NCI-H1930 (cell line): ENCODE results near the gene CSRNP3.

ENCODE experiments used
- DNase-seq, 2 experiments: peaks; one replicate each; lab custom pipeline; 2025; lab: John Stamatoyannopoulos, UW

CSRNP3 gene

DNA sequence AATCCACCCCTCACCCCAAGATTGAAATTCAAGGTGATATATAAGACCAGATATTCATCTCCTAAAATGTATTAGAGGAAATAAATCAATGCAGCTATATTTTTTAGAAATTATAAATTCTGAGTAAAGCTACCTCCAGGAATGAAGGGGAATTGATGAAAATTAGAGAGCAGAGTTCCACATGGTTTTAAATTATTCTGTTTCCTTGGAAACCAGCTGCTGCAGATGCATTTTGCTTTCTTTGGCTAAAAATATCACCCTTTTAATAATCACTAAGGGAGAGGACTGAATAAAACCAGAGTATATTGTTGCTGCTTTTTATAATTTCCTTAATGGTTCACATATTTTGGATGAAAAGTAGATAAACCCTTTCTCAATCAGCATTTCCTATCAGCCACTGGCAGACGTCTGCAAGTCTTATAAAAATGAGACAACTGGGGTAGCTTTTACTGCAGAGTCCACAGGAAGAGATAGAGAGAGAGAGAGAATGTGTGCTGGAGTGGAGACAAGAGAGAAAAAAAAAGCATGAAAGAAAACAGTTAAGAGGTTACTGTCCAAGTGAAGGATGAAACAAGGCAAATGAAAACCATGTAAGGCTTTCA lies 2.0 kb downstream of the CSRNP3 start:
- DNase-seq: no peak

DNA sequence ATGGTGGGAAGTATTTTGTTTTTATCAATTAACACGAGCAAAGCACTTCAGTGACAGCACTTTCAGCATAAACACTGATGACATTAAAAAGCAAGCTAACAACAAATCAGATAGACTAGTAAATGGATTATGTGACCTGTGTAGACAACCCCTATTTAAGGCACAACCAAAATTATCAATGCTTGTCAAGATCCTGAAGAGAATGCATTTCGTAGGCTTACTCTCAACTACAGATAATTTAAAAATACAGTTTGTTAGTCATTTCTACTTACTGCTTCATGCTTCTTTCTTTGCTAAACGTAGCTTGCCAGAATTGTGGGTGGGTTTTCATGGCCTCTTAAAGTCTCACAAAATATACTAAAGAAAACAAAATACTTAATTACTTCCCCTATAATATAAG lies 3.4 kb downstream of the CSRNP3 start:
- DNase-seq: no peak

DNA sequence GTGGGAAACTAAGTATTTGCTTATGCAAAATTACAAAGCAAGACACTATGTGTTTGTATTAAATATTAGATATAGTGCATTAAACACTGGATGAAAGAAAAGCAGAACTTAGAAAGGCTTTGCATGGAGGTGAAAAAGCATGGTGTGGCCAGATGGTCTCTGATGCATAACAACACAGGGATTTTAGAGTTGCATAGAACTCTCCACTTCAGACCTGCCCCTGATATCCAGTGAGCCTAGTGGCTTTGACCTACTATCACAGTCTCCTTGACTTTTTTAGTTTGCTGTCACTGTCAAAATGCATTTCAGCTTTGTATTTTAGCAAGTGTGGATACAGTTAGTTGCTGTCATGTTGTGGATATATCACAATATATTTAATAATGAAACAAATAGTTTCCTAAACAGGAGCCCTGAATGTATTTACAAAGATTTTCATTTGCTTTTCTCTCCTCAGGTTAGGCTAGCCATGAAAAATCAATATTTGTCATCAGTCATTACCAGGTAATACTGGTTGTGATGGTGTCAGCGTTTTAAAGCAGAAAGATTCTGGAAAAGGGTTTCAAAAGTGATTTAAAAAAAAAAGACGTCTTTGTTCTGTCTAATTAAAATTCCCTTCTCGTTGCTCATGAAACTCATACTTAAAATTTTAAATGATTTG lies 5.2 kb downstream of the CSRNP3 start:
- DNase-seq: no peak

DNA sequence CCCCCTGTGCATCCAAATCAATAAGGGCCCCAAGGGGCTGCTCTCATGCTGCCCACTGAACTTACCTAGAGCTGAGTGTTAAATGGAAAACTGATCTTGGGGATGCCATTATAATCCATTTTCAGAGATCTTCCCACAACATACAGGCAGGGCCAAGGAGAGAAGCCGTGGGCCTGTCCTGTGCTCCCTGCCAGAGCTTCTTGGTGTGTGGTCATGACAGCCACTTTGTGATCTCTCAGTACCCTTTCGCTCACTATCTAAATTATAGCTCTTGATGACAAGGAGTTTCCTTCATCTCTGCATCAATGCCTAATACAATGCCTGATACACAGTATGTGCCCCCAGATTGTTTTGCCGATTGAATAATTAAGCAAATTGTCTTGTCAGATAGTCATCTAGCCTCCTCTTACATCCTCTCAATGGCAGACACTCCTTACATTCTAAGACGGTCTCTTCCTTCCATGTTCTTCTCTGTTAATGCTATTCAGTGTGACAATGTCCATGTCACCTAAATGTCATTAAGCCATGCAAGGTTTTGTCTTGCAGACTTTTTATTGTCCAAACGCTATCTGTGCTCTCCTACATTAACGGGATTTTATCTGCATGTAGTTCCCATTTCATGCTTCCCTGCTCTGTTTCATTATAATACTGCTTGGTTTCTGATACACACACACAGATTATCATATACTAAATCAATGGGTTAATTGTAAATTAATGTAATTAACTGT lies 5.9 kb downstream of the CSRNP3 start:
- no peak for DNase-seq

DNA sequence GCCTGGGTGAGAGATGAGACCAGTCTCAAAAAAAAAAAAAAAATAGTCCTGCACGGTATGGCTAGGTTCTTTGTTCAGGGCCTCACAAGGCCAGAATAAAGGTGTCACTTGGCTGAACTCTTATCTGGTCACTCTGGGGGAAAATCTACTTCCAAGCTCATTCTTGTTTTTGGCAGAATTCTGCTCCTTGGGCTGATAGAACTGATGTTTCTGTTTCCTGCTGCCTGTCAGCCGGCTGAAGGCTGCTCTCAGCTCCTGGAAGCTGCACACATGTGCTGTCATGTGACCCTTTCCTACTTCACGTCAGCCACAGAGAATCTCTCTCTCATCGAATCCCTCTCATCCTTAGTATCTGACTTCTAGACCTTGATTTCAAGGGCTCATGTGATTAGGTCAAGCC lies 10.4 kb downstream of the CSRNP3 start:
- no peak for DNase-seq

DNA sequence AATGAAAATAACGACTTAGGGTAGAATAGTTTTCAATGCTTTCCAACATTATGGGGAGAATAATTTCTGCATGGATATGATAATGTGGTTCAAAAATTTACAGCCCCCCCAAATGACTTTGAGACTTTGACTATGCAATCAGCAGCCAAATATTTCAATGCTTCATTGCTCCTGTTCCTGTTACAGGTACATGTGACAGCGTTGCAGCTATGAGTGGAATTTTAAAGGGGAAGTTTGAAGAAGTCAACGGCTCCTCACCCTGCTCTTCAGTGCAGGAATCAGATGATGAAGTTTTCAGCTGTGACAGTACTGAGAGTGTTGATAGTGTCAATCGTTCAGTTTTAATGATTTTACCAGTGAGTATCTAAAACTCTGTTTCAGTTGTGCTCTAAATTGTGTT lies 25.1 kb downstream of the CSRNP3 start:
- no peak for DNase-seq

DNA sequence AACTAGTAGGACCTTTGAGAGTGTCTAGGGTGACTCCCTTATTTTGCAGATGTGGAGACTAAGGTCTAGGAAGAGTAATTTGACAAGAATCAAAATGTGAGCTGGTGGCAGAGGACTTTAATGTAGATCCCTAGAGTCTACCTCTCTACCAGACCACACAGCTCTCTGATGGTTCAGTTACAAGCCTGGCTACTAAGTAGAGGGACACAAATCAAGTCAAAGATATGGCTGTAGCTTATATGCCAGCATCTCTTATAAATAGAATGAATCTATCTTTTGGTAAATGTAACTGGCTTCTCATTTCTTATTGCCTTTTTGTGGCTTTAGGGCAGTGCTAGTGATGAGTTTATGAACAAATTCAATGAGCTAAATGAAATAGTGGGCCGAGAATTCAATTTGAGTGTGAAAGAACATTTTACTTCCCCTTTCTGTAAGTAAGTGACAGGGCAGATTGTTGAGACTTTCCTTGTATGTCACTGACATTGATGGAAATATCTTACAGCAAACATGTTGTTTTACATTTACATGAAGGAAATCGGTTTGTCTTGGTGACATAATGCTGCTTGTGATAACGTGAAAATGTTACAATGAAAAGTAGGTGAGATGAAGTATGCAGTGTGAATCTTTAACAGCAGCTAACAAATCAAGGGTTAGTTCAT lies 28.3 kb downstream of the CSRNP3 start:
- DNase-seq: no peak

DNA sequence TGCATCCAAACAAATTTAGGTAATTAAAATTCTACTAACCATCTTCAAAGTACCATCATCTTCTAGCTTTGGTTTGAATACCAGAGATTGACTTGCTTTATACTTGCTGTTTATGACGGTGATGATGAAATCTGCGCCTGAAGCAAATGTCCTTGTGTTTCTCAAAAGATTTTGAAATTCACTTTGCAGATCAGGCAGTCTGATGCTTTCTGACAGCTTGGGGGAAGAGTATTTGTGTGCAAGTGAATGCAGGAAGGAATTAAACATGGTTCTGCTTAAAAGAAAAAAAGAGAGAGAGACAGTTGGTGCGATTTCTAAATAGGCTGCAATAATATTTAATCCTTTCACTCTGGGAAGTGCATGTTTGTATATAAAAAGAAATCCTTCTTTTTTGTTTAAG lies 29.6 kb downstream of the CSRNP3 start:
- no peak for DNase-seq

DNA sequence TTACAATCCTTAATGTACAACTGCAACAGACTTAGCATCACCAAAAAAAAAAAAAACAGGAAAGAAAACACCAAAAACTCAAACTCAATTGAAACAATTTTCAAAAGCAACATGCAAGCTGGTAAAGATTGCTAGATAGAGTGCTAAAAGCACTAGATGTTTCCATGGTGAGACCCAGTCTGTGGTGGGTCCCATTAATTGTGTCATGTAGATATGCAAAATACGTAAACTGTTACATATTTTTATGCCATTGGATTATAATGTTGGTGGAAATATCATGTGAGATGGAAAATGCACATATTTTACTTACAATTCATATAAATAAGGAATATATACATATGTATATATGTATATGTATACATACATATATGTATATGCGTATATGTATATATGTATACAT lies 30.5 kb downstream of the CSRNP3 start:
- DNase-seq: no peak

DNA sequence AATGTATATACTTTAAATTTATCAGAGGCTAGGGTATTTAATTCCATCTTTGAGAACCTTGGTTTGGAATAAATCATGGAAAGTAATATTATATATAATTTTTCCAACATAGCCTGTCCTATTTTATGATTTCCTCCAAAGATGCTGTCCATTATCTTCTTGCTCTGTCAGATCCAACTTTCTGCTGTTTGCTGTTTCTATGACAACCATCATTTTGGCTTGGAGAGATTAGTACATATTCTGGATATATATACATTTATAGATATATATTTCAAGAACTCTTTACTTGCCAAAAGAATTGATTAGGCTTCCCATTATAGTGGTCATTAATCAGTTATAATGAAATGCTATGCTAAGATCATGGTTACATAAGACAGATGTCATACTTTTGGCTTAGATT lies 31.3 kb downstream of the CSRNP3 start:
- no peak for DNase-seq

DNA sequence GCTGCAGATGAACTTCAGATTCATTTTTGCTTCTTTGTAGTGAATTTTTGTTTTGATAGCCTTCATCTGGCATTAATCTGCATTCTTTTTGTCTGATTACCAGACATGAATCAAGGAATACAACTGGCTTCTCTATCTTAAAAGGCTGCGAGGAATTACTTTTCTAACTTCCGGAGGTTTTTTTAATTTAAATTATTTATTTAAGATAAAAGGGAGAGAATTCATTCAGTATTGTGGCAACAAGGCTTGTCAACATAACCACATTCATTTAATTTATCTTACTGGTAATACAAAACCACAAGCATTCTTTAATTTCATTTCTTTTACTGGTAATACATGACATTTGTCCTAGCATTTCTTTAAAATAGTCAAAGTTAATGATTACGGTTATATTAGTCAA lies 36.0 kb downstream of the CSRNP3 start:
- DNase-seq: no peak

DNA sequence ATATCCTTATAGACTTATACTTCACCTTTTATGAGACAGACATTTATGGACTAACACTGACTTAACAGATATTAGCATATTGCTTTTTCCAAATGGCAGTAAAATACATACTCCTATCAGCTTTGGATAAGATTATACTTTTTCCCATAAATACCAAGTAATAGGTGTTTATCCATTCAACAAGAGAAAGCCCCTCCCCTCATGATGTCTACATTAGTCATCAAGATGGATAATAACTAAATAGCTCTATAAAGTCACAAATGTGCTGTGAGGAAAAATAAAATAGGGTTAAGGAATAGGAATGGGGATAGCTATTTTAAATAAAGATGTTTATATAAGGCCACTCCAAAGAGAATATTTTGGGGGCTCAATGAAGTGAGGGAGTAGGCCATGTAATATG lies 39.4 kb downstream of the CSRNP3 start:
- no peak for DNase-seq

DNA sequence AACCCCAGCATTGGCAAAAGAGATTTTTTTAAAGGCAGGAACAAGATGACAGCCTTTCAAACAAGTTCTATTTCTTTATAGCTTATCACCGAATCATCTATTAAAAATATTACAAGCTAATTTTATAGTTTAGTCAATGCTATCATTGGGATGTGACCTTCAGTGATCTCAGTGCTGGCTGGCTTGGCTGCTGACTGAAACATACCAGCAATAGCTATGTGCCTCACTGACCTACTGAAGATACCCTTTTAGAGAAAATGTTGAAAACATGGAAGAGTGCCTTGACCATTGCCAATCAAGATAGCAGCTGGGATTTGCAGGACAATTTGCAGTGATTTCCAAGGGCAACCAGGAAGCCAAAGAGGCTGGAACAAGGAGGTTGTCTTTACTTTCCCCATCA lies 44.0 kb downstream of the CSRNP3 start:
- no peak for DNase-seq

DNA sequence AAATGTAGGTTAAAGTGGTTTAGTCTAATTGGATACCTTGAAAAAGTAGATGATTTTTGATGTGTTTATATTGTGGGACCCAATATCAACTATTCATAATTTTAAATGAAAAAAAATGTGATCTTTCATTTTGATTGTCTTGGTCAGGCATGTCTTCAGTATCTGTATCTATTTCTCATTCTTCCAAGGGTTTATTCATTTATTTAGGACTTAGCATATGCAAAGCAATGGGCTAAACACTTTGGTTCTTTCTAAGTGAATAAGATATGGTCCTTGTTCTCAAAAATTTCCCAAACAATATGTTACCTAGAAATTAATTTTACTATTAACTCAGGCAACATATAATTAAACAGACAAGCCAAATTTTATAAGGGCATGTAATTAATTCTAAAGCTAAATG lies 49.1 kb downstream of the CSRNP3 start:
- no peak for DNase-seq

DNA sequence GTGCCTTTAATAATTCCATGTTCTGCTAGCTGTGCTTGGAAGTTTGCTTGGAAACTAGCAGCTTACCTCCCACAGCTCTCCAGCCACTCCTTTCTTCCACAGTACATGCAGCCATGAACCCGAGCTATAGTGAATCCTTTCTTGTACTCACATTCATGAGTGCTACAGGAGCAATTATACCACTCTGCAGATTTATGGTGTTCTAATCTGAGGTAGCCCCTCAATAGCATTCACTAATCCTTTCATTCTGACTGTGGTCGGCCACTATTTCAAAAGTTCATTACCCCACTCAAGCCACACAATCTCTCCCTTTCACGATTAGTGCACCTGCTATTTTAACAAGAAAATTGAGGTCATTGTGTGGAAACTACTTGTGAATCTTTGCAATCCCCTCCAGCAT lies 53.2 kb downstream of the CSRNP3 start:
- no peak for DNase-seq

DNA sequence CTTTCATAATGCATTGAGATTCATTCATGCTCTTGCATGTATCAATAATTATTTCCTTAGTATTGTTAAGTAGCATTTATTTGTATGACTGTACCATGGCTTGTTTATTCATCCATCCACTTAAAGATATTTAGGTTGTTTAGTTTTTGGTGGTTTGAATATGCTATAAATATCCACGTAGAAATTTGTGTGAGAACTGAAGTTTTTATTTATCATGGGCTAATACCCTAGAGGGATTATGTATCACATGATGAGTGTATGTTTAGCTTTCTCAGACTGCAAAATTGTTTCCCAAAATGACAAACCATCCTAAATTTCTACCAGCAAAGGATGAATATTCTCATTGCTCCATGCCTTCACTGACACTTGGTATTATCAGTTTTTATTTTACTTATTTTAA lies 55.2 kb downstream of the CSRNP3 start:
- DNase-seq: no peak

DNA sequence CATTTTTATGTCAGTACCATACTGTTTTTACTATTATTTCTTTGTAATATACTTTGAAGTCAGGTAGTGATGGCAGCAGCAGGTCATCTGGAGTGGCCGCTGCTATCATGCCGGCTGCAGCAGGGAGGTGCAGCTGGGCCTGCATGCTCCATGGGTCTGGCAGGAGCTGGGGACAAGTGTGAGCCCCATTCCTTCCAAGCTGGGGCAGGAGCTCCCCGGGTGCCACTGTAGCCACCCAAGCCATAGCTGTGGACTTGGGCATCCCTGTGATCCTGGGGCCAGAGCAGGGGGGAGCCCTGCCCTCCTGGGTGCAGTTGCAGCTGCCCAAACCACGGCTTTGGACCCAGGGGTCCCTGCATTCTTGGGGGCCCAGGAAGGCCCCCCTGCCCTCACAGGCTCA lies 59.2 kb downstream of the CSRNP3 start:
- DNase-seq: no peak

DNA sequence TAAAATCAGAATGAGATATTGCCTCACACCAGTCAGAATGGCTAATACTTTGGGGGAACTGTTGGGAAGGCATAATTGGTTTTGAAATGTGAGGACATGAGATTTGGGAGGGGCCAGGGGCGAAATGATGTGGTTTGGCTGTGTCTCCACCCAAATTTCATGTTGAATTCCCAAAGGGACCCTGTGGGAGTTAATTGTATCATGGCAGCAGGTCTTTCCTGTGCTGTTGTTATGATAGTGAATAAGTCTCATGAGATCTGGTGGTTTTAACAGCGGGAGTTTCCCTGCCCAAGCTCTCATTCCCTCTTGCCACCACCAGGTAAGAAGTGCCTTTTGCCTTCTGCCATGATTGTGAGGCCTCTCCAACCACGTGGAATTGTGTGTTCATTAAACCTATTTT lies 59.6 kb downstream of the CSRNP3 start:
- DNase-seq: no peak

DNA sequence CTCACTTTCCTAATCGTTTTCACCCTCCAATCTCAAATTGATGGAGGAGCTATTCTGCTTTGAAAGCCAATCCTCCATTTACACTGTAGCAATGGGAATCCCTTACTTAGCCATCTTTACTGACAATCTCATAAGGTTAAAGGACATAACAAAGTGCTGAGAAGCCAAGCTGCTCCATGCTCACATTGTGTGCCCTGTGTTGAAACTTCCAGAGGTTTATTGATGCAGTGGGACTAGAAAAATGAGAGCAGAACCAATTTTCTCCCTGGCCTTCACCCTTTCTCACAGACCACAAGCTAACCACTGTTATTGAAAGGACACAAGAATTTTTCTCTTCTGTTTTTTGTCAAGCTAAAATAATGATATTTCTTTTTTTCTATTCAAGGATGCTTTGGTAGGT lies 63.8 kb downstream of the CSRNP3 start:
- no peak for DNase-seq

DNA sequence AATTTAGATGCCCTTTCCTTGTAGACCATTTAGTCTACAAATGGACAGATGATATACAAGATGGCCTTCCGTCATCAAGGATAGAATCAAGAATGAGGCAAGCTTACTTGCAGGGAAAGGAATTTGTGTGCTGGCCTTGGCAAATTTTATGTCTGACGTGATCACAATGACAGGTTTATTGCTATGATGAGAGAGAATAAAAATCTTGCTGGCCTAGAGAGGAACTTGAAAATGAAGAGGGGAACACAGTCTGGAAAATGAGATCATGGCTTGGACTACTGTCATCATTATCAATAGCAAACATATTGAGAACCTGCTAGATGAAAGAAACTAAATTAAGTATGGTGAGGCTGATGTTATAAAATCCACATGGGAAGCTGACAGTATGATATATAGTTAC lies 66.0 kb downstream of the CSRNP3 start:
- DNase-seq: no peak

DNA sequence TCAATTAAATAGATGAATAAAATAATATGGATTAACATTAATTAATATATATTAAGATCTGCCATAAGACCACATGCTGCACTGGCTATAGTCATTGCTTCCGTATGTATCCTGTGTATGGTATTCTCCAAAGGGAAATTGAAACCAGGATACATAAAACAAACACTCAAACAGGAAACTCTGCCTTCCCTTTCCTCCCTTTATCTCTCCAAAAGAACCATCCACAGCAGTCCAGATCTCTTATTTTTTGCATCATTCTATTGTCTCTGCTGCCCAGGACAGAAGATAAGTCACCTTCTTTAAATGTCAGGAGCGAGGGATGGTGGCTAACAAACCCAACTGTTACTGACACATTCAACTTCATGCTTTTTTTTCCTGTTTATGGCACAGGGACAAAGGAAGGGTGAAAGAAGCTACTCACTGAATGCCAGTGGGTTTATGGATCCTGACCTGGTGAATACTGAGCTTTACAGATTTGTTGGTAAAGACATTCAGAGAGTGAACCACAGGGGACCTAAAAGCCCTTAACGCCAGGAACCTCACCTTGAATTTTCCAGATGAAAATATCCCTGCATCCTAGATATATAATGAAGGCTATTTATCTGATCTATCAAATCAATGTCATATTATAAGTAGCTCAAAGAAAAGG lies 67.5 kb downstream of the CSRNP3 start:
- no peak for DNase-seq

DNA sequence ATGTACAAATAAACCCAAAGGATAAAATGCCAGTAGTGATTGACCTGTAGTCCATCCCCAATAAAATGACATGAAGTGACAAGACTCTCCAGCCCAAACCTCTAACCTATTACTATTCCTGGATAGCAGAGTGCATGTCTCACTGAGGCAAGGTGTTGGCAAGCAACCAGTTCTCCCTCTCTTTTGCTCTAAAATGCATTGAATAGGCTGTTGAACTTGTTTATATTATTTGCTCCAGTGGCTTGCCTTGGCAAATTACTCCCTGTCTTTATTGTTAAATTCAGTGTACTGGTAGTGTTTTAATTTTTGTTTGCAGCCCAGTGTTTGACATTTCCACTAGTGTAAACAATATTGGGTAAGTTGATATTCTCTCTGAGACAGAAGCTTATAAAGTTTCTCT lies 70.5 kb downstream of the CSRNP3 start:
- no peak for DNase-seq

DNA sequence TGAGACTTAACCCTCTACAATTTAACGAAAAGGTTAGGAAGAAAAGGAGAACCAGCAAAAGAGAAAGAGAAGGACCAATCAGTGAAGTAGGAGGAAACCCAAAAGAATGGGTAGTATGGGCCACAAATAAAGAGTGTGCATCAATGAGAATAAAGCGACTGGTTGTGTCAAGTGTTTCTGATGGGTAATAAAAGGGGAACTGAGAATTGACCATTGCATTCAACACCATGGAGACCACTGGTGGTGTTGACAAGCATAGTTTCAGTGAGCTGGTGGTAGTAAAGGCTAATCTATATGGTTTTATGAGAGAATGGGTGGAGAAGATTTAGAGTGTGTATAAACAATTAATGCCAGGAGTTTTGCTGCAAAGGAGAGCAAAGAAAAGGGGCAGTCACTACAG lies 75.4 kb downstream of the CSRNP3 start:
- DNase-seq: no peak
